Ovary (tissue), 3 donors: ENCODE measurements around the gene RARA.

ENCODE experiments used
- EP300 ChIP-seq: sonication (generic); formaldehyde crosslinking; IDR thresholded peaks from one replicate; pipeline ENCODE4 v1.6.1; 2017; ENCODE audit warnings: antibody characterized with exemption
- POLR2A ChIP-seq: fragments of 450-650 bp; IDR thresholded peaks from one replicate; pipeline ENCODE4 v1.6.1; 2017; ENCODE audit warnings: antibody characterized with exemption, mild to moderate bottlenecking, moderate library complexity
- TF ChIP-seq, protein P1 (sequence below), 3 donors: fragments of 450-650 bp in 2 of 3; fragments of 200-600 bp in 1 of 3; IDR thresholded peaks; one replicate each; pipeline versions ENCODE4 v1.5.1 to v1.8.0; 2016 to 2022; ENCODE audit warnings: antibody characterized with exemption in 3 of 3, mild to moderate bottlenecking in 1 of 3
- donor health status: DM: no; HTN: no; CAD: no.

DNA sequence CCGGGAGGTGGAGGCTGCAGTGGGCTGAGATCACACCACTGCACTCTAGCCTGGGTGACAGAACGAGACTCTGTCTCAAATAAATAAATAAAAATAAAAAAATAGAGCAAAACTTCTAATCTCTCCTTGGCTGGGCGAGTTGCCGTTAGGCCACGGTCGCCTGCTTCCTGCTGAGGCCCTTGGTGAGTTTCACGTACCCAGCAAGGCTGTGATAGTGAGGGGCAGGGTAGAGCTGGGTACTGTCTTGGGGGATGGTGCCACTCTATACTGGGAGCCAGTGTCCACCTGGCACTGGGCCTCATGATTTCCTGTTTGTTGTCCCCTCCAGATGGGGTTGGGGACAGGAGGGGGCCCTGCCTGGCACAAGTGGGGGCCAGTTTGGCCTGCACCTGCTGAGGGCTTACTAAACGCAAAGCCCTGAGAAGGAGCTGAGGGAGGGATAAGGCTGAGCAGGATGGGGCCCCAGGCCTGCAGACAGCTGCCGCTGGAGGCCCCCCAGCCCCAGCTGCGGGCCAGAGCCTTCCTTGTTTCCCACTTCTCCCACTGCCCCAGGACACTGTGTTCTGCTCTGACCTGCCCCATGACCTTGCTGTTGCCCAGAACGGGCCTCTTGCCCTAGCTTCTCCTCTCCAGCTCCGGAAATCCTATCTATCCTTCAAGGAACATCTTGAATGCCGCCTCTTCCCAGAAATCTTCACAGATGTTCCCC, 30.1 kb downstream of the RARA start:
- TF ChIP-seq, protein P1, sequence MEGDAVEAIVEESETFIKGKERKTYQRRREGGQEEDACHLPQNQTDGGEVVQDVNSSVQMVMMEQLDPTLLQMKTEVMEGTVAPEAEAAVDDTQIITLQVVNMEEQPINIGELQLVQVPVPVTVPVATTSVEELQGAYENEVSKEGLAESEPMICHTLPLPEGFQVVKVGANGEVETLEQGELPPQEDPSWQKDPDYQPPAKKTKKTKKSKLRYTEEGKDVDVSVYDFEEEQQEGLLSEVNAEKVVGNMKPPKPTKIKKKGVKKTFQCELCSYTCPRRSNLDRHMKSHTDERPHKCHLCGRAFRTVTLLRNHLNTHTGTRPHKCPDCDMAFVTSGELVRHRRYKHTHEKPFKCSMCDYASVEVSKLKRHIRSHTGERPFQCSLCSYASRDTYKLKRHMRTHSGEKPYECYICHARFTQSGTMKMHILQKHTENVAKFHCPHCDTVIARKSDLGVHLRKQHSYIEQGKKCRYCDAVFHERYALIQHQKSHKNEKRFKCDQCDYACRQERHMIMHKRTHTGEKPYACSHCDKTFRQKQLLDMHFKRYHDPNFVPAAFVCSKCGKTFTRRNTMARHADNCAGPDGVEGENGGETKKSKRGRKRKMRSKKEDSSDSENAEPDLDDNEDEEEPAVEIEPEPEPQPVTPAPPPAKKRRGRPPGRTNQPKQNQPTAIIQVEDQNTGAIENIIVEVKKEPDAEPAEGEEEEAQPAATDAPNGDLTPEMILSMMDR (IDR thresholded peaks at IDR 0.05) = no peak
- no peak for TF ChIP-seq POLR2A
- TF ChIP-seq EP300 = no peak
